BLaER1 treated with 17β-estradiol and CSF1 and Interleukin-3, amounts not matched to agents 10 nM and 100 nM (cell line): ENCODE measurements around the gene STK32A.
"Not testable (repeated sequence)": the region's sequence is repeated elsewhere in the genome, so short reads cannot be mapped to it uniquely, and the experiment has no call there.

Source experiments
- H3K27ac ChIP-seq, 11 experiments: shearing (Covaris generic); formaldehyde crosslinking; 2 replicates each; pipeline ENCODE4 v1.8.1; 2022
- H3K27me3 ChIP-seq, 11 experiments: shearing (Covaris generic); formaldehyde crosslinking; 2 replicates each; pipeline ENCODE4 v1.8.1; 2022
- H3K36me3 ChIP-seq, 11 experiments: shearing (Covaris generic); formaldehyde crosslinking; 2 replicates each; pipeline ENCODE4 v1.8.1; 2022
- H3K4me1 ChIP-seq, 10 experiments: shearing (Covaris generic); formaldehyde crosslinking; 2 replicates each; pipeline ENCODE4 v1.8.1; 2022
- H3K4me2 ChIP-seq, 11 experiments: shearing (Covaris generic); formaldehyde crosslinking; 2 replicates each; pipeline ENCODE4 v1.8.1; 2022
- H3K4me3 ChIP-seq, 10 experiments: shearing (Covaris generic); formaldehyde crosslinking; 2 replicates each; pipeline ENCODE4 v1.8.1; 2022
- H3K9ac ChIP-seq, 11 experiments: shearing (Covaris generic); formaldehyde crosslinking; 2 replicates each; pipeline ENCODE4 v1.8.1; 2022
- H3K9me3 ChIP-seq, 11 experiments: shearing (Covaris generic); formaldehyde crosslinking; replicated peaks in 1 of 11; 2 replicates each; pipeline ENCODE4 v1.8.1; 2022
- H4K20me1 ChIP-seq, 11 experiments: shearing (Covaris generic); formaldehyde crosslinking; 2 replicates each; pipeline ENCODE4 v1.8.1; 2022
- Cebpa-rat ChIP-seq, 11 experiments: shearing (Covaris generic); IDR thresholded peaks; 2 replicates each; pipeline ENCODE4 v1.8.1; 2022

The STK32A gene

DNA sequence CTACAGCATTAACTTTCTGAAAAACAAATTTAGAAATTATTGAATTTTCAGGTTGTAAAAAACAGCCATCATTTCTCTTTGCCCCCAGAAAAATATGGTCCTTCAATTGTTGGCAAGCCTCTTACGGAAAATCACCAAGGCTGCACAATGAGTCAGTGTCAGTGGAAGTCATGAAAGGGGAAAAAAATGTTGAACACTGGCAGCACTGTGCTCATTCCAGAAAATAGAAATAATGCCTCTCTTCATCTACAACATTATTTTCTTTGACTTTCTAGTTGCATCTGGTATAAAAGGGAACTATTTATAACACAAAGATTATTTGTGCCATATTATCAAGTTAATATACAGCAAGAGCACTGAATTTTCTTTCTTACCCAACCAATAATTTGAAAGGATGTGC is 26.7 kb upstream of the STK32A start:
- Histone ChIP-seq H3K9me3 (peaks cover 0 to 31% (median 7%) of the 10 kb centered on the region in 11 experiments; a peak in 10 of 22 replicates), H3K4me2 (no peak overlapping the region), H3K9ac (no peak overlapping the region), H3K27ac (no peak overlapping the region), H3K4me3 (no peak overlapping the region), H3K27me3 (no peaks in the 10 kb centered on the region), H3K4me1 (peaks cover 0 to 10% (median 0%) of the 10 kb centered on the region in 10 experiments; a peak in 10 of 20 replicates), H3K36me3 (no peaks in the 10 kb centered on the region), H4K20me1 (no peaks in the 10 kb centered on the region)
- no peak for TF ChIP-seq Cebpa-rat (IDR thresholded peaks at IDR 0.05)

DNA sequence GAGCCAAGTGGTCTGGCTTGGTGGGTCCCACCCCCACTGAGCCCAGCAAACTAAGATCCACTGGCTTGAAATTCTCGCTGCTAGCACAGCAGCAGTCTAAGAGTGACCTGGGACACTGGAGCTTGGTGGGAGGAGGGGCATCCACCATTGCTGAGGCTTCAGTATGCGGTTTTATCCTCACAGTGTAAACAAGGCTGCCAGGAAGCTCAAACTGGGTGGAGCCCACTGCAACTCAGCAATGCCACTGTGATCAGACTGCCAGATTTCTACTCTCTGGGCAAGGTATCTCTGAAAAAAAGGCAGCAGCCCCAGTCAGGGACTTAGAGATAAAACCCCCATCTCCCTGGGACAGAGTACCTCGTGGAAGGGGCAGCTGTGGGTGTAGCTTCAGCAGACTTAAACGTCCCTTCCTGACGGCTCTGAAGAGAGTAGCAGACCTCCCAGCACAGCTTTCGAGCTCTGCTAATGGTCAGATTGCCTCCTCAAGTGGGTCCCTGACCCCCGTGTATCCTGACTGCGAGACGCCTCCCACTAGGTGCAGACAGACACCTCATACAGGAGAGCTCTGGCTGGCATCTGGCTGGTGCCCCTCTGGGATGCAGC is 18.2 kb upstream of the STK32A start:
- H3K9ac ChIP-seq, result no peak overlapping the region

DNA sequence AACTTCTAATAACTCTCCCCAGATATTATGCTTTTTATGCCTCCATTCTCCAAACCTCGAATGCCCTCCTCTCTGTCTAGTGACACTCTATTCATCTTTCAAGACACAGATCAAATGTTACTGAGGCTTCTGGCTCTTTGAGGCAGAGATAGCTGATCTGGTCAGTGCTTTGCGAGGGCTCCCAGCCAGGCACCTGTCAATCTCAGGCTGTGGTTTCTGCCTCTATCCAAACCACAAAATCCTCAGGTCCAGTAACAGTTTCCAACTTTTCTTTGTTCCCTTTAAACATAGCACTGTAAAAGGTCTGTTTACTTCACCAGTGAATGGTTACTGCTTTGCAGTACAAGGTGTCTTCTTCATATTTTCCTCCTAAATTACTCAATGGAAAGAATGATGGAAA is 11.5 kb upstream of the STK32A start:
- no peaks in the 10 kb centered on the region for H3K36me3 ChIP-seq
- H3K27ac ChIP-seq, result no peak overlapping the region
- no peak overlapping the region for H3K4me3 ChIP-seq
- H3K9me3 ChIP-seq, result peaks cover 8 to 23% (median 12%) of the 10 kb centered on the region in 11 experiments; a peak in 18 of 22 replicates
- peaks cover 8 to 13% (median 12%) of the 10 kb centered on the region in 10 experiments; a peak in 19 of 20 replicates for H3K4me1 ChIP-seq
- no peak for TF ChIP-seq Cebpa-rat (IDR thresholded peaks at IDR 0.05)
- H3K4me2 ChIP-seq, result peak overlapping the region in 9 of 11 experiments; percentile 26 to 61 (median 40); a peak in 16 of 22 replicates
- no peaks in the 10 kb centered on the region for H4K20me1 ChIP-seq
- H3K27me3 ChIP-seq, result no peaks in the 10 kb centered on the region
- no peak overlapping the region for H3K9ac ChIP-seq

More for the DNA sequence above, 18.2 kb upstream of the STK32A start:
- H3K4me3 ChIP-seq, result no peak overlapping the region
- no peak overlapping the region for H3K4me2 ChIP-seq
- no peaks in the 10 kb centered on the region for H4K20me1 ChIP-seq
- H3K9me3 ChIP-seq, result 0 out of 22 replicates have a peak, but pooled peaks cover 0 to 3% (median 0%) of the 10 kb centered on the region in 11 experiments
- H3K4me1 ChIP-seq, result peaks cover 0 to 6% (median 0%) of the 10 kb centered on the region in 10 experiments; a peak in 1 of 20 replicates
- H3K27me3 ChIP-seq, result no peaks in the 10 kb centered on the region
- H3K36me3 ChIP-seq, result no peaks in the 10 kb centered on the region
- no peak overlapping the region for H3K27ac ChIP-seq
- no peak for TF ChIP-seq Cebpa-rat (IDR thresholded peaks at IDR 0.05)

GRCh38 chr5:147223948-147224791 is 10.7 kb upstream of the STK32A start:
- no peaks in the 10 kb centered on the region for H4K20me1 ChIP-seq
- no peak overlapping the region for H3K27ac ChIP-seq
- H3K4me2 ChIP-seq, result peak overlapping the region in 9 of 11 experiments; percentile 26 to 61 (median 40); a peak in 16 of 22 replicates
- H3K4me3 ChIP-seq, result no peak overlapping the region
- H3K36me3 ChIP-seq, result no peaks in the 10 kb centered on the region
- H3K27me3 ChIP-seq, result no peaks in the 10 kb centered on the region
- H3K4me1 ChIP-seq, result peaks cover 8 to 13% (median 12%) of the 10 kb centered on the region in 10 experiments; a peak in 19 of 20 replicates
- H3K9me3 ChIP-seq, result peaks cover 9 to 30% (median 17%) of the 10 kb centered on the region in 11 experiments; a peak in 18 of 22 replicates
- no peak for TF ChIP-seq Cebpa-rat (IDR thresholded peaks at IDR 0.05)
- H3K9ac ChIP-seq, result no peak overlapping the region

DNA sequence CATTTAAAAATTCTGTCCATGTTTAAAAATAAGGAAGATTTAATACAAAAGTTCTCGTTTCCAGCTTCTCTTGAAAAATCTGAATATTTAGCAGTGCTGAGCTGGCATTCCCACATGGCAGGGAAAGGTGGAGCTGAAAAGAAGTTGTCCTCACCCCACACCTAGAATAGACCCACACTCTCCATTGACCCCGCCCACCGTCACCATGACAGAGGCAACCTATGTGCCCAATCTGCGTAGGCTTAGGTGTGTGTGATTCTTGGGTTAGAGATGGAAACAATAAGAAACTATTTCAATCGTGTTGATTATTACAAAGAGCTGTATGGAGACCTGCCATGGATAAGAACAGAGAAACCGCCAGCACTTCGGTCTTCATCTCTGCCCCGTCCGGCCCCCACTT is 8.9 kb upstream of the STK32A start:
- Histone ChIP-seq H3K4me3 (no peak overlapping the region), H3K27me3 (no peaks in the 10 kb centered on the region), H3K36me3 (no peaks in the 10 kb centered on the region)

DNA sequence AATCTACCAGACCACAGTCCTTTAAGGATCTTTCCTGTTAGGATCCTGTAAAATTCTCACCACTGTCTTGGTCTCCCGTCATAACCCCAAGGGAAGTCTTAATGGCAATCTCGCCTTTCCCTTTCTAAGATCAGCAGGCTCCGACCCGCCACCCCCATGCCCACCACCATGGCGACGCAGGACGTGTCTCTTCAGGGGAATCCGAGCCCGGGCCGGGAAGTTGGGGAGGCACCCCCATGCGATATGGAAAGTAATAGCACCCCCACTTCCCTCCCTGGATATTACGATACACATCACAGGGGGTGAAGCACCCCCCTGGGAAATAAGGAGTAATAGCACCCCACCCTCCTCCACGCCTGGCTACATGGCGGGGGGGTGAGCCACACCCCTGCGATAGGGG is 8.3 kb upstream of the STK32A start:
- Histone ChIP-seq H3K4me2 (no peak overlapping the region), H3K36me3 (no peaks in the 10 kb centered on the region), H3K4me1 (peaks cover 8 to 13% (median 12%) of the 10 kb centered on the region in 10 experiments; a peak in 19 of 20 replicates), H3K4me3 (no peak overlapping the region), H3K27me3 (no peaks in the 10 kb centered on the region), H4K20me1 (no peaks in the 10 kb centered on the region), H3K9ac (no peak overlapping the region), H3K27ac (no peak overlapping the region), H3K9me3 (peaks cover 9 to 30% (median 17%) of the 10 kb centered on the region in 11 experiments; a peak in 18 of 22 replicates)
- TF ChIP-seq Cebpa-rat (IDR thresholded peaks at IDR 0.05), result no peak

More for the DNA sequence above, 8.9 kb upstream of the STK32A start:
- peaks cover 8 to 13% (median 12%) of the 10 kb centered on the region in 10 experiments; a peak in 19 of 20 replicates for H3K4me1 ChIP-seq
- H3K27ac ChIP-seq, result no peak overlapping the region
- TF ChIP-seq Cebpa-rat (IDR thresholded peaks at IDR 0.05), result no peak
- H4K20me1 ChIP-seq, result no peaks in the 10 kb centered on the region
- H3K9me3 ChIP-seq, result peaks cover 9 to 30% (median 17%) of the 10 kb centered on the region in 11 experiments; a peak in 18 of 22 replicates
- no peak overlapping the region for H3K9ac ChIP-seq
- no peak overlapping the region for H3K4me2 ChIP-seq

- no peak overlapping the region for H3K4me2 ChIP-seq
- no peaks in the 10 kb centered on the region for H3K27me3 ChIP-seq
Observed at GRCh38 chr5:147234239-147234824, 494 bp upstream of the STK32A start.

GRCh38 chr5:147240266-147240985 is 5.6 kb downstream of the STK32A start:
- H3K9ac ChIP-seq, result no peak overlapping the region
- H4K20me1 ChIP-seq, result no peaks in the 10 kb centered on the region
- no peaks in the 10 kb centered on the region for H3K27me3 ChIP-seq
- no peak overlapping the region for H3K4me3 ChIP-seq
- no peak for TF ChIP-seq Cebpa-rat (IDR thresholded peaks at IDR 0.05)
- H3K4me1 ChIP-seq, result no peaks in the 10 kb centered on the region
- H3K4me2 ChIP-seq, result no peak overlapping the region
- no peaks in the 10 kb centered on the region for H3K36me3 ChIP-seq
- H3K9me3 ChIP-seq, result peaks cover 0 to under 1% (median 0%) of the 10 kb centered on the region in 11 experiments; a peak in 1 of 22 replicates
- H3K27ac ChIP-seq, result no peak overlapping the region

More at GRCh38 chr5:147234239-147234824, 494 bp upstream of the STK32A start:
- Histone ChIP-seq H4K20me1 (no peaks in the 10 kb centered on the region), H3K9me3 (peaks cover 0 to 8% (median 5%) of the 10 kb centered on the region in 11 experiments; a peak in 6 of 22 replicates), H3K36me3 (no peaks in the 10 kb centered on the region), H3K4me3 (no peak overlapping the region), H3K27ac (no peak overlapping the region), H3K4me1 (no peaks in the 10 kb centered on the region), H3K9ac (no peak overlapping the region)
- no peak for TF ChIP-seq Cebpa-rat (IDR thresholded peaks at IDR 0.05)

GRCh38 chr5:147243238-147243637 is 8.4 kb downstream of the STK32A start:
- not testable (repeated sequence) for H3K27me3 ChIP-seq, H3K4me3 ChIP-seq, H3K36me3 ChIP-seq, H3K9me3 ChIP-seq, H3K27ac ChIP-seq, H4K20me1 ChIP-seq, H3K9ac ChIP-seq, H3K4me2 ChIP-seq, H3K4me1 ChIP-seq
